Loucy (cell line): ENCODE results near the gene SELENON.

Experiments
- CTCF ChIP-seq: fragments of 200-600 bp; sonication (generic); conservative IDR thresholded peaks from 2 replicates; pipeline ENCODE4 v1.5.1; 2014; ENCODE audit warnings: mild to moderate bottlenecking, antibody characterized with exemption, low read length
- EZH2phosphoT487 ChIP-seq: fragments of 200-600 bp; IDR thresholded peaks from 2 replicates; pipeline ENCODE4 v1.6.1; 2018; ENCODE audit warnings: antibody characterized with exemption, mild to moderate bottlenecking, moderate library complexity, borderline replicate concordance

- TF ChIP-seq CTCF (no peak), EZH2phosphoT487 (no peak)
Observed at GRCh38 chr1:25755475-25756125, 44.4 kb upstream of the SELENON start.
